Fibroblast of skin of right quadriceps (primary cell): ENCODE results near the gene SIRPB2.

Source experiments
- DNase-seq: peaks from one replicate; pipeline ENCODE4 v3.0.0-alpha.2; 2013

SIRPB2 gene

GRCh38 chr20:1438361-1438760, 52.9 kb downstream of the SIRPB2 start:
- DNase-seq = no peak

GRCh38 chr20:1437235-1437904, 53.9 kb downstream of the SIRPB2 start:
- peak; percentile 62 for DNase-seq

GRCh38 chr20:1436263-1436662, 55.0 kb downstream of the SIRPB2 start:
- no peak for DNase-seq

DNA sequence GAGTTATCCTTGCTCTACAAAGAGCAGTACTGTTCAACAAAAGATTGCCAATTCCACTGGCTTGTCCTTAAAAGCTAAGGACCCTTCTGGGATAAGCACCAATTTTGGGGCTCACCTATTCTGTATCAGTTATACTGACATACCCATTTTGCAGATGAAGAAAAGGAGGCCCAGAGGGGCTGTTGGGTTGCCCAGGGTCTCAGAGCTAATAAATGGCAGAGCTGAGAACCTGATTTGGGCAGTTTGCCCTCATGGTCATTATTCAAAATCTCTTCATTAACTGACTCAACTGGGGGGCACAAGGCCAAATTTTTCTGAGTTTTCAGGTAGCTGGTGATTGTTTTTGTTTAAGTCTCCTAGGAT, 55.9 kb downstream of the SIRPB2 start:
- no peak for DNase-seq

DNA sequence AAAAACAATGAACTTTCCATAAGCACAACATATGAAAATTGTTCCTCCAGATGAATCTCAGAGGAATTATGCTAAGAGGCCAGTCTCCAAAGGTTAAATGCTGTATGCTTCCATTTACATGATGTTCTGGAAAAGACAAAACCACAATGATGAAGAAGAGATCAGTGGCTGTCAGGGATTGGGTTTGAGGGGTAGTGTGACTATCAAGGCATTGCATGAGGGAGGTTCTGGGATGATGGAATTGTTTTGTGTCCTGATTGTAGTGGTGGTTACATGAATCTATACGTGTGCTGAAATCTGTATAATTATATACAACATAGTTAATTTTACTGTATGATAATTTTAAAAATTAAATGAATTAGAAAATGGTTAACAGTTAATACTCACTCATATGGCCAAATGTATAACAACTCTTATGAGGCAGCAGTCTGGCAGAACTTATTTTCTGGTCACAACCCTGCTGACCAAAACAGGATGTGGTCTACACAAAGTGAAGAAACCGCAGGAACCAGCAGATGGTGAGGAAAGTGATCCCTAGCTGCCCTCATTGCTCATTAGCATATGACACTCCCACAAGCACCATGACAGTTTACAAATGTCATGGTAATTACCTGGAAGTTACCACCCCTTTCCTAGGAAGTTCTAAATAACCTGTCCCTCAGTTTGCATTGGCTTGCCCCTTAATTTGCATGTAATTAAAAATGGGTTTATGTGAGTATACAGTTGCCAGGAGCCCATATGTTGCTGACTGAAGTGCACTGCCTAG, 56.5 kb downstream of the SIRPB2 start:
- peak; percentile 62 for DNase-seq

DNA sequence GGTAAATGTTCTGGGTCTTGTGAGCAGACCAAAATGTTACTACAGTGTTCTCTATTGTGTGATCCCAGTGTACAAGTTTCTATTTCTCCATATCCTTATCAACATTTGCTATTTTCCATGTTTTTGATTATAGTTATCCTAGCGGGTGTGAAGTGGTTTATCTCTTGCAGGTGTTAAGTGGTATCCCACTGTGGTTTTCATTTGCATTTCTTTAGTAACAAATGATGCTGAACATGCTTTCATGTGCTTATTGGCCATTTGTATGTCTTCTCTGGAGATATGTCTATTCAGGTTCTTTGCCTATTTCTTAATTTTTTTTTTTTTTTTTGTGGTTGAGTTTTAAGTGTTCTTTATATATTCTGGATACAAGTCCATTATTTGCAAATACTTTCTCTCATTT, 60.1 kb downstream of the SIRPB2 start:
- DNase-seq = no peak

DNA sequence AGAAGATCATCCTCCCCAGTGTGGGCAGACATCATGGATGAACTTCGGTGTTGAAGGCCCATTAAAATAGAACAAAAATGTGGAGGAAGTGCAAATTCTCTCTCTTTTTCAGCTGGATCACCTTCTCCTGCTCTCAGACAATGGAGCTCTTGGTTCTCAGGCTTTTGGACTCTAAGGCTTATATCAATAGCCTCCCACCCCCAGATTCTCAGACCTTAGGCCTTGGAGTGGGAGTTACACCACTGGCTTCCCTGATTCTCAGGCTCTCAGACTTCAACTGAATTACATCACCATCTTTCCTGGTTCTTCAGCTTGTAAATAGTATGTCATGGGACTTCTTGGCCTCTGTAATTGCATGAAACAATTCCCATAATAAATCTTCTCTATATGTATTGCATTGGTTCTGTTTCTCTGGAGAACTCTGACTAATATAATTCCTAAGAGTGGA, 61.2 kb downstream of the SIRPB2 start:
- peak; percentile 66 for DNase-seq

- DNase-seq = no peak
Measured at GRCh38 chr20:1429143-1429728, 62.0 kb downstream of the SIRPB2 start.

GRCh38 chr20:1427457-1428054, 63.7 kb downstream of the SIRPB2 start:
- peak; percentile 12 for DNase-seq

GRCh38 chr20:1426231-1426849, 64.9 kb downstream of the SIRPB2 start:
- no peak for DNase-seq
